WTC11 (cell line): ENCODE measurements around the gene IL5RA.

Experiments
- CTCF ChIP-seq: fragments of 200-600 bp; IDR thresholded peaks from 2 replicates; pipeline ENCODE4 v1.8.0; 2022; ENCODE audit warnings: antibody characterized with exemption
- FOXP4 ChIP-seq: sonication (generic); formaldehyde crosslinking; IDR thresholded peaks from 2 replicates; pipeline ENCODE4 v1.8.0; 2022; ENCODE audit warnings: mild to moderate bottlenecking, missing genetic modification reagents
- IRF2 ChIP-seq: sonication (generic); formaldehyde crosslinking; IDR thresholded peaks from 2 replicates; pipeline ENCODE4 v1.8.0; 2022; ENCODE audit warnings: low read depth, missing genetic modification reagents, borderline replicate concordance
- MAX ChIP-seq: sonication (generic); formaldehyde crosslinking; IDR thresholded peaks from 2 replicates; pipeline ENCODE4 v1.8.0; 2022; ENCODE audit warnings: mild to moderate bottlenecking, missing genetic modification reagents
- MXD4 ChIP-seq: fragments of 250-450 bp; sonication (Bioruptor Pico); IDR thresholded peaks from 2 replicates; pipeline ENCODE4 v1.8.0; 2021; ENCODE audit warnings: mild to moderate bottlenecking, moderate library complexity, borderline replicate concordance
- ZNF416 ChIP-seq: fragments of 250-450 bp; sonication (Bioruptor Pico); IDR thresholded peaks from 2 replicates; pipeline ENCODE4 v1.9.0; 2021; ENCODE audit warnings: mild to moderate bottlenecking, inconsistent platforms
- ZNF423 ChIP-seq: fragments of 250-450 bp; sonication (Bioruptor Pico); IDR thresholded peaks from 2 replicates; pipeline ENCODE4 v2.1.2; 2022; ENCODE audit warnings: mild to moderate bottlenecking, moderate library complexity
- ZSCAN18 ChIP-seq: fragments of 250-450 bp; sonication (Bioruptor Pico); IDR thresholded peaks from 2 replicates; pipeline ENCODE4 v2.1.2; 2022; ENCODE audit warnings: mild to moderate bottlenecking, moderate library complexity

- TF ChIP-seq FOXP4 (CRISPR knock-in tag) (no peak), MAX (CRISPR knock-in tag) (no peak), CTCF (no peak), IRF2 (CRISPR knock-in tag) (no peak), ZSCAN18 (CRISPR knock-in tag) (no peak), MXD4 (no peak), ZNF416 (no peak), ZNF423 (CRISPR knock-in tag) (no peak)
Measured at GRCh38 chr3:3151513-3151912, 41.3 kb upstream of the IL5RA start.
